PC-9 (cell line): ENCODE data around the gene ACTL9. TPM values are rescaled to one million over a fixed set of nuclear protein-coding genes. Genes with fewer than 3 reads are reported as not detected.

ENCODE experiments used
- BruUV-seq: library from RNA; stranded (reverse); fragments of 400-500 nt; replicated peaks from 2 replicates; lab custom pipeline; 2021; lab: Mats Ljungman, UMichigan
- CTCF ChIA-PET: fragments of 300-600 bp; sonication (Branson Sonifier 250); formaldehyde crosslinking; loops from one replicate; lab custom pipeline; 2022; ENCODE audit warnings: antibody characterized with exemption; lab: Charles Lee
- POLR2A ChIA-PET: fragments of 300-600 bp; sonication (Branson Sonifier 250); formaldehyde crosslinking; loops from one replicate; lab custom pipeline; 2022; ENCODE audit warnings: antibody characterized with exemption; ENCODE audit not compliant: unreplicated experiment; lab: Charles Lee
- DNase-seq, 2 experiments: peaks; one replicate each; pipeline versions ENCODE4 v3.0.0 to v3.0.0-alpha.2; 2015 to 2022; ENCODE audit warnings: mixed read lengths in 1 of 2
- H2AFZ ChIP-seq: fragments of 200-600 bp; sonication (generic); 2 replicates; pipeline ENCODE4 v1.8.1; 2017; ENCODE audit warnings: antibody characterized with exemption
- H3F3A ChIP-seq: fragments of 200-600 bp; sonication (generic); 2 replicates; pipeline ENCODE4 v1.8.1; 2017; ENCODE audit warnings: antibody characterized with exemption, mild to moderate bottlenecking, low read depth; ENCODE audit not compliant: insufficient read depth
- H3K27ac ChIP-seq: fragments of 200-600 bp; sonication (generic); 2 replicates; pipeline ENCODE4 v1.6.1; 2016; ENCODE audit warnings: mixed run types
- H3K27me3 ChIP-seq: fragments of 200-600 bp; sonication (generic); 2 replicates; pipeline ENCODE4 v1.6.1; 2016; ENCODE audit warnings: low read depth, mixed run types; ENCODE audit not compliant: insufficient read depth
- H3K36me3 ChIP-seq: fragments of 200-600 bp; sonication (generic); 2 replicates; pipeline ENCODE4 v1.6.1; 2016; ENCODE audit warnings: low read depth, mixed run types
- H3K4me1 ChIP-seq: fragments of 200-600 bp; sonication (generic); replicated peaks from 2 replicates; pipeline ENCODE4 v1.6.1; 2016; ENCODE audit warnings: mixed run types; ENCODE audit not compliant: insufficient read depth
- H3K4me2 ChIP-seq: fragments of 200-600 bp; sonication (generic); 2 replicates; pipeline ENCODE4 v1.6.1; 2017; ENCODE audit warnings: mixed run types
- H3K4me3 ChIP-seq: fragments of 200-600 bp; sonication (generic); 2 replicates; pipeline ENCODE4 v1.6.1; 2016; ENCODE audit warnings: mixed run types
- H3K79me2 ChIP-seq: fragments of 200-600 bp; sonication (generic); 2 replicates; pipeline ENCODE4 v1.6.1; 2017; ENCODE audit warnings: low read depth, mixed run types
- H3K9me2 ChIP-seq: fragments of 200-600 bp; sonication (generic); 2 replicates; pipeline ENCODE4 v1.8.1; 2017; ENCODE audit warnings: mild to moderate bottlenecking; ENCODE audit not compliant: insufficient read depth
- H3K9me3 ChIP-seq: fragments of 200-600 bp; sonication (generic); 2 replicates; pipeline ENCODE4 v1.8.1; 2016; ENCODE audit warnings: low read depth; ENCODE audit not compliant: insufficient read depth
- H4K20me1 ChIP-seq: fragments of 200-600 bp; sonication (generic); 2 replicates; pipeline ENCODE4 v1.8.1; 2017; ENCODE audit not compliant: insufficient read depth
- EZH2 ChIP-seq: fragments of 200-600 bp; sonication (generic); IDR thresholded peaks from 2 replicates; pipeline ENCODE4 v1.8.0; 2017; ENCODE audit warnings: antibody characterized with exemption, low read depth
- intact Hi-C: fragments of 100-400 bp; cut with micrococcal nuclease; formaldehyde crosslinking; loops from one replicate; pipeline ENCODE4 v1.10.0; 2022; ENCODE audit not compliant: unreplicated experiment
- total RNA-seq: library from RNA; stranded (reverse); gene quantifications from 2 replicates; pipeline ENCODE4 v1.2.3, GENCODE V29; 2021
- TF ChIP-seq, protein P1 (sequence below): fragments of 200-600 bp; sonication (generic); conservative IDR thresholded peaks from 2 replicates; pipeline ENCODE4 v1.6.1; 2017; ENCODE audit warnings: mixed run types, antibody characterized with exemption, mild to moderate bottlenecking, moderate library complexity

Gene ACTL9
- total RNA-seq, 1 experiment from 2014 or later = not detected

DNA sequence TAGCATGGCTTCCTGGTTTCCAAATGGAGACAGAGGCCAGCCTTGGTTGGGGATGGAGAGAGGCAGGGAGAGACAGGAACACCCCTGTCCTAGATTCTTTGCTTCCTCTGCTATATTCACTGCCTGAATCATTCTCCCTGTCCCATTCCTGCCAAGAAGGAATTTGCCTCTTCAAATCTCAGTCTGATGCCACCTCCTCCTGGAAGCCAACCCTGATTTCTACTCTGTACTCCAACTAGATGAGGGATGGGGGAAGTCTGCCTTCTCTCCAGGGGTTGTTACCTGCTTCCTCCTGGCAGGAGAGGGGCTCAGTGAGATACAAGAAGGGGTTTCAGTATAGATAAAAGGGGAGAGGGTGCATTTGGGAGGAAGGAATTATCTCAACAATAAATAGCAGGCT lies 1.3 kb upstream of the ACTL9 start:
- Histone ChIP-seq H3K9me2 (no peaks in the 10 kb centered on the region), H3K4me1 (0 out of 2 replicates have a peak, but pooled peaks cover 6% of the 10 kb centered on the region), H3K36me3 (no peaks in the 10 kb centered on the region), H4K20me1 (no peaks in the 10 kb centered on the region), H3K4me2 (no peak overlapping the region), H3K4me3 (no peak overlapping the region), H3F3A (no peaks in the 10 kb centered on the region), H3K79me2 (no peaks in the 10 kb centered on the region), H2AFZ (no peak overlapping the region), H3K27ac (no peak overlapping the region), H3K9me3 (no peaks in the 10 kb centered on the region), H3K27me3 (peaks cover 14% of the 10 kb centered on the region; the same call in 1 of the 2 replicates)
- ChIA-PET POLR2A (no interaction called here), CTCF (no interaction called here)
- intact Hi-C loops = no loop called here
- BruUV-seq = no TSS peak
- TF ChIP-seq, protein P1, sequence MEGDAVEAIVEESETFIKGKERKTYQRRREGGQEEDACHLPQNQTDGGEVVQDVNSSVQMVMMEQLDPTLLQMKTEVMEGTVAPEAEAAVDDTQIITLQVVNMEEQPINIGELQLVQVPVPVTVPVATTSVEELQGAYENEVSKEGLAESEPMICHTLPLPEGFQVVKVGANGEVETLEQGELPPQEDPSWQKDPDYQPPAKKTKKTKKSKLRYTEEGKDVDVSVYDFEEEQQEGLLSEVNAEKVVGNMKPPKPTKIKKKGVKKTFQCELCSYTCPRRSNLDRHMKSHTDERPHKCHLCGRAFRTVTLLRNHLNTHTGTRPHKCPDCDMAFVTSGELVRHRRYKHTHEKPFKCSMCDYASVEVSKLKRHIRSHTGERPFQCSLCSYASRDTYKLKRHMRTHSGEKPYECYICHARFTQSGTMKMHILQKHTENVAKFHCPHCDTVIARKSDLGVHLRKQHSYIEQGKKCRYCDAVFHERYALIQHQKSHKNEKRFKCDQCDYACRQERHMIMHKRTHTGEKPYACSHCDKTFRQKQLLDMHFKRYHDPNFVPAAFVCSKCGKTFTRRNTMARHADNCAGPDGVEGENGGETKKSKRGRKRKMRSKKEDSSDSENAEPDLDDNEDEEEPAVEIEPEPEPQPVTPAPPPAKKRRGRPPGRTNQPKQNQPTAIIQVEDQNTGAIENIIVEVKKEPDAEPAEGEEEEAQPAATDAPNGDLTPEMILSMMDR = no peak
- no peak for TF ChIP-seq EZH2
- DNase-seq = no peak

GRCh38 chr19:8697671-8698432 lies 743 bp downstream of the ACTL9 start:
- ChIA-PET CTCF (no interaction called here), POLR2A (no interaction called here)
- Histone ChIP-seq H4K20me1 (no peaks in the 10 kb centered on the region), H3K79me2 (no peaks in the 10 kb centered on the region), H3K4me3 (no peak overlapping the region), H3K4me1 (0 out of 2 replicates have a peak, but pooled peaks cover 6% of the 10 kb centered on the region), H3K27me3 (peaks cover 17% of the 10 kb centered on the region; the same call in 1 of the 2 replicates), H2AFZ (no peak overlapping the region), H3K36me3 (no peaks in the 10 kb centered on the region), H3F3A (no peaks in the 10 kb centered on the region), H3K9me3 (no peaks in the 10 kb centered on the region), H3K4me2 (no peak overlapping the region), H3K9me2 (no peaks in the 10 kb centered on the region), H3K27ac (no peak overlapping the region)
- BruUV-seq = no TSS peak
- intact Hi-C loops = no loop called here
- TF ChIP-seq EZH2 = no peak
- TF ChIP-seq, protein P1 = no peak; the same call in 1 of the 2 replicates
- no peak for DNase-seq

- intact Hi-C loops = no loop called here
- ChIA-PET CTCF (no interaction called here), POLR2A (no interaction called here)
- Histone ChIP-seq H3K4me3 (no peak overlapping the region), H3K36me3 (no peaks in the 10 kb centered on the region), H3K27ac (no peak overlapping the region), H3K9me3 (no peaks in the 10 kb centered on the region), H3F3A (no peaks in the 10 kb centered on the region), H4K20me1 (no peaks in the 10 kb centered on the region), H3K4me1 (no peaks in the 10 kb centered on the region), H3K27me3 (peaks cover 21% of the 10 kb centered on the region; the same call in 1 of the 2 replicates), H3K9me2 (no peaks in the 10 kb centered on the region), H3K79me2 (no peaks in the 10 kb centered on the region), H2AFZ (no peak overlapping the region), H3K4me2 (no peak overlapping the region)
- BruUV-seq = no TSS peak
- no peak for DNase-seq
- no peak for TF ChIP-seq EZH2
- TF ChIP-seq, protein P1 = no peak
Measured at GRCh38 chr19:8696993-8697392, 1.6 kb downstream of the ACTL9 start.
